Measurements from ENCODE around the gene HPSE2.
"Not testable (repeated sequence)": the region's sequence is repeated elsewhere in the genome, so short reads cannot be mapped to it uniquely, and the experiment has no call there.

HPSE2 gene

GRCh38 chr10:98916526-98917125 lies 319.0 kb downstream of the HPSE2 start:
- no peak for DNase-seq

- DNase-seq, result no peak
Observed at GRCh38 chr10:98915911-98916310, 319.7 kb downstream of the HPSE2 start.

- DNase-seq, result no peak
Observed at GRCh38 chr10:98910546-98910945, 325.1 kb downstream of the HPSE2 start.

GRCh38 chr10:98910048-98910447 lies 325.6 kb downstream of the HPSE2 start:
- no peak for DNase-seq

- DNase-seq, result no peak
Observed at GRCh38 chr10:98908868-98909267, 326.8 kb downstream of the HPSE2 start.

DNA sequence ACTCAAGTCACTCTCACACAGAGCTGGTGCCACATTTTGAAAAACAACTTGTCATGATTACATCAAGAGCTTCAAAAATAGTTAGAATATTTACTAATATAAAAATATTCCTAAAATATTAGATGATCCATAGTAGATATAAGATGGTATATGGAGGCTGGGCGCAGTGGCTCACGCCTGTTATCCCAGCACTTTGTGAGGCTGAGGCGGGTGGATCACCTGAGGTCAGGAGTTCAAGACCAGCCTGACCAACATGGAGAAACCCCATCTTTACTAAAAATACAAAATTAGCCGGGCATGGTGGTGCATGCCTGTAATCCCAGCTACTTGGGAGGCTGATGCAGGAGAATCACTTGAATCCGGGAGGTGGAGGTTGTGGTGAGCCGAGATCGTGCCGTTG lies 327.4 kb downstream of the HPSE2 start:
- not testable (repeated sequence) for DNase-seq

GRCh38 chr10:98901441-98902110 lies 334.1 kb downstream of the HPSE2 start:
- no peak for DNase-seq

- no peak for DNase-seq
Observed at GRCh38 chr10:98899018-98899417, 336.6 kb downstream of the HPSE2 start.

- no peak for DNase-seq
Observed at GRCh38 chr10:98892523-98892922, 343.1 kb downstream of the HPSE2 start.

DNA sequence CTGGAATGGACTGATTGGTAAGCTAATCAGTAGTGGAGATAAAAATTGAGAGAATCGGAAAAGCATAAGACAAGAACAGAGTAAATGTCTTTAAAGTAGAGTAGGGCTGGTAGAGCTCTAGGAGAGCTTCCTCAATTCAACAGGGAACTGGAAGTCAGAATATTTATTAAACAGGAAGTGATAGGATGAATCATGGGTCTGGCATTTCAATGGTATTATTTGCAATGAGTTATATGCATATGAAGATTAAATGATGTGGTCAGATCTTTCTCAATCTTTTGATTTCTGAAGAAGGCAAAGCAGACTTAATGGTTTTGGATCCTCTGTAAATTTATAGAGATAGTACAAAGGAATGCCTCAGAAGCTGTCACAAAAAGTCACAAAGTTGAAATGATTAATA lies 349.0 kb downstream of the HPSE2 start:
- DNase-seq, result no peak

- no peak for DNase-seq
Observed at GRCh38 chr10:98885378-98885777, 350.3 kb downstream of the HPSE2 start.

- DNase-seq, result no peak
Observed at GRCh38 chr10:98881789-98882188, 353.9 kb downstream of the HPSE2 start.

GRCh38 chr10:98880971-98881370 lies 354.7 kb downstream of the HPSE2 start:
- DNase-seq, result no peak

- DNase-seq, result no peak
Observed at GRCh38 chr10:98878921-98879320, 356.7 kb downstream of the HPSE2 start.

DNA sequence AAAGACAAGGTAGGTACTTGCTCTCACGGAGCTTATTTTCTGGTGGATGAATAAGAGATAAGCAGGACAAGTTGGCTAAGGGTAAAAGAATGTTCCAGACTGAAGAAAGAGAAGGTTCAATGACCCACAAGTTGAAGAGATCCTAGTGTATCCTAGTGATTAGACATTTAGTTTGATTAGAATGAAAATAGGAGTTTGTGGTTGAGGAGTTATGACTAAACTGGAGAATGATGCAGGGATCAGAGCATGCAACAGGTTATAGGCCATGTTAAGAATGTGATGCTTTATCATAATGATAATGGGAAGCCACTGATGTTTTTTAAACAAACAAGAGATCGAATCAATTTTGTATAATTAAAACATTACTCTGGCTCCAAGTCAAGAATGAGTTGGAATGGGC lies 357.2 kb downstream of the HPSE2 start:
- no peak for DNase-seq

GRCh38 chr10:98861962-98862361 lies 373.7 kb downstream of the HPSE2 start:
- DNase-seq, result no peak

DNA sequence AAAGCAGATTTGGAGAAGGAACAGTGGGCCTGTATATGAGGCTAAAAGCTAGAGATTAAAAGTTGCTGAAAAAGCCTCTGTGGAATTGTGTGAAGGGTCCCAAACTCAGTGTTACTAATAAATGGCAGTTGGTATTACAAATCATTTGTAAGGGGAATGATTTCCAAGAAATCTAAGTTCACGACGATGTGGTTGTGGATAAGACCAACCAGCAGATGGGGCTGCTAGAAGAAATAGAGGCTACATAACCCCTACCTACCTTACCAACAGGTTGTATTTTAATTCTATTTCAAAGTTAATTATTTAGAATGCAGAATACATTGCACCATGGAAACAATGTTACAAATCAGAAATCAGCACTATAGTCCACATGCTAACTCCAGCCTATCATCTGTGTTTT lies 377.1 kb downstream of the HPSE2 start:
- DNase-seq, result no peak

- DNase-seq, result no peak
Observed at GRCh38 chr10:98855403-98856189, 380.1 kb downstream of the HPSE2 start.

DNA sequence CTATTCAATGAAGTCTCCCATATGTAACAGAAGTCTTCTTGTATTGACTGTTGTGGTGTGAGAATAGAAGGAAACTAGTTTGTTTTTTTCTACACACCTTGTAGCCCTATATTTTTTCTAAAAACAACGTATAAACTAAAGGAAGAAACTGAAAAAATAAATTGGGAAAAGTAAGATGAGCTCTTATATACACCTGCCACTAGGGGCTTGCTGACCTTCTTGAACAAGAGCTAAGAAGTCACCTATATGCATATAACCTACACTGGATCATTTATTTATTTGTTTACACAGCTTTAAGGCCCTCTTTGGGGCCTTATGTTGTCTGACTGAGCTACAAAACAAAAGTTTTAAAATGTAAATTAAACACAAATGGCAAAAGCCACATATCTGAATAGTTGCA lies 383.0 kb downstream of the HPSE2 start:
- no peak for DNase-seq

GRCh38 chr10:98848361-98848760 lies 387.3 kb downstream of the HPSE2 start:
- no peak for DNase-seq

DNA sequence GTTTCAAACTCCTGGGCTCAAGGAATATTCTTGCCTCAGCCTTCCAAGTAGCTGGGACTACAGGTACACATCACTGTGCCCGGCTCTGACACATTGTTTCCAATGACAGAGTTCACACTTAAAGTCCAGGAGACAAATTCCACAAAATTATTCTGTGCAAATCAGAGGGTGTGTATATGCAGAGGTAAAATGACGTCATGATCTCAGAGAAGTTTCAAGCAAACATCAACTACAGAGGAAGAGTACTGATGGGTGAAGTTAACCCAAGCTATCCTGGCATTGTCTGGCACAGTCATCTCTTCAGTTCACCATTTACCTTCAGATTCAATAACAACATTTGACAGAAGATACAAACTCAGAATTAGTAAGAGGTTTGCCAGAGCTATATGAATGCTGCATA lies 388.9 kb downstream of the HPSE2 start:
- DNase-seq, result no peak

GRCh38 chr10:98833542-98833941 lies 402.1 kb downstream of the HPSE2 start:
- no peak for DNase-seq

- DNase-seq, result no peak
Observed at GRCh38 chr10:98832738-98833137, 402.9 kb downstream of the HPSE2 start.

GRCh38 chr10:98832196-98832595 lies 403.5 kb downstream of the HPSE2 start:
- DNase-seq, result no peak

All from activated CD4-positive, alpha-beta T cell treated with anti-CD3 and anti-CD28 coated beads for 1 hour (primary cell).